ENCODE measurements around the gene VPS18.
"Not testable (repeated sequence)": the region's sequence is repeated elsewhere in the genome, so short reads cannot be mapped to it uniquely, and the experiment has no call there.

The VPS18 gene, protein sequence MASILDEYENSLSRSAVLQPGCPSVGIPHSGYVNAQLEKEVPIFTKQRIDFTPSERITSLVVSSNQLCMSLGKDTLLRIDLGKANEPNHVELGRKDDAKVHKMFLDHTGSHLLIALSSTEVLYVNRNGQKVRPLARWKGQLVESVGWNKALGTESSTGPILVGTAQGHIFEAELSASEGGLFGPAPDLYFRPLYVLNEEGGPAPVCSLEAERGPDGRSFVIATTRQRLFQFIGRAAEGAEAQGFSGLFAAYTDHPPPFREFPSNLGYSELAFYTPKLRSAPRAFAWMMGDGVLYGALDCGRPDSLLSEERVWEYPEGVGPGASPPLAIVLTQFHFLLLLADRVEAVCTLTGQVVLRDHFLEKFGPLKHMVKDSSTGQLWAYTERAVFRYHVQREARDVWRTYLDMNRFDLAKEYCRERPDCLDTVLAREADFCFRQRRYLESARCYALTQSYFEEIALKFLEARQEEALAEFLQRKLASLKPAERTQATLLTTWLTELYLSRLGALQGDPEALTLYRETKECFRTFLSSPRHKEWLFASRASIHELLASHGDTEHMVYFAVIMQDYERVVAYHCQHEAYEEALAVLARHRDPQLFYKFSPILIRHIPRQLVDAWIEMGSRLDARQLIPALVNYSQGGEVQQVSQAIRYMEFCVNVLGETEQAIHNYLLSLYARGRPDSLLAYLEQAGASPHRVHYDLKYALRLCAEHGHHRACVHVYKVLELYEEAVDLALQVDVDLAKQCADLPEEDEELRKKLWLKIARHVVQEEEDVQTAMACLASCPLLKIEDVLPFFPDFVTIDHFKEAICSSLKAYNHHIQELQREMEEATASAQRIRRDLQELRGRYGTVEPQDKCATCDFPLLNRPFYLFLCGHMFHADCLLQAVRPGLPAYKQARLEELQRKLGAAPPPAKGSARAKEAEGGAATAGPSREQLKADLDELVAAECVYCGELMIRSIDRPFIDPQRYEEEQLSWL

DNA sequence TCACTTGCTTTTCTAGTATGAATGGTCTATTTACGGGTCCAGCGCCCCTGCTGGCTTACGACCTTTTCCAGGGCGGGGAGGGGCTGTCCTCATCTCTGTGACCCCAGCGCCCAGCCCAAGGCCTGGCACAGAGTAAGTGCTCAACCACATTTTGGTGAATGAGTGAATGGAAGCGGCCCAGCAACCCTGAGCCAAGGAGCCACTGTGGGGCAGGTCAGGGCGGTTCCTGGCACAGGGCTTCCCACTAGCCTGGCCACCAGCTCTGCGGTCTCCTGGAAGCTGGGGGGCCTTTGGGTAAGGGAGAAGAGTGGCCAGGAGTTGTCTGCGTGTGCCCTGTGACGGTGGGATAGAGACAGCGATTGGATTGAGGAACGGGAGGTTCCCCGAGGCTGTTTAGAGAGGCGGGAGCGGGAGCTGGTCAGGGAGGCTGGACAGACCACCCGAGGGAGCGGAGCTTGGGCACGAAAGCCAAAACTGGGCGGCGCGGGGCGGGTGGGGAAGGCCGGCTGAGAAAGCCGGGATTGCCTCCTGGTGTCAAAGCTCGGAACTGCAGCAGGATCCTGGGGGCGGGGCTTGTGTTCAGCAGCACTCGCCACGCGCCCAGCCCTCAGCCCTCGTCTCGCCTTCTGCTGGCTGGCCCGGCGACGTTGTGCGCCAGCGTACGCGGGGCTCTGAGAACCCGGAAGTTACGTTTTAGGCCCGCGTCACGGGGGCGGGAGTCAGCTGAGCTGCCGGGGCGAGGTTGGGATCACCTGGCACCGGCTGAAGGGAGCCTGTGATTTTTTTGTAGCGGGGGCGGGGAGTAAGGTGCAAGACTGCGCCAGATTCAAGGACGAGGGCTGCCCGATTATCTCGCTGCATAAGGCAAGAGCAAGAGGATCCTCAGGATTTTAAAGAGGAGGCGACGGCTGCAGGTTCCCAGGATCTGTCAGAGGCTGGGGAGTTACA, at the start of gene VPS18:
Gene VPS18, plus strand, starts transcription at position 718 of the 948 bp plus-strand sequence. CDS start 319 bp downstream, outside the sequence.
- DNase-seq (ENCODE audit: low spot score), result peak; percentile 99

- no peak for DNase-seq (ENCODE audit: low spot score)
Observed at GRCh38 chr15:40844696-40845030, 49.6 kb upstream of the VPS18 start.

- no peak for DNase-seq (ENCODE audit: low spot score)
Observed at GRCh38 chr15:40845036-40845435, 49.2 kb upstream of the VPS18 start.

DNA sequence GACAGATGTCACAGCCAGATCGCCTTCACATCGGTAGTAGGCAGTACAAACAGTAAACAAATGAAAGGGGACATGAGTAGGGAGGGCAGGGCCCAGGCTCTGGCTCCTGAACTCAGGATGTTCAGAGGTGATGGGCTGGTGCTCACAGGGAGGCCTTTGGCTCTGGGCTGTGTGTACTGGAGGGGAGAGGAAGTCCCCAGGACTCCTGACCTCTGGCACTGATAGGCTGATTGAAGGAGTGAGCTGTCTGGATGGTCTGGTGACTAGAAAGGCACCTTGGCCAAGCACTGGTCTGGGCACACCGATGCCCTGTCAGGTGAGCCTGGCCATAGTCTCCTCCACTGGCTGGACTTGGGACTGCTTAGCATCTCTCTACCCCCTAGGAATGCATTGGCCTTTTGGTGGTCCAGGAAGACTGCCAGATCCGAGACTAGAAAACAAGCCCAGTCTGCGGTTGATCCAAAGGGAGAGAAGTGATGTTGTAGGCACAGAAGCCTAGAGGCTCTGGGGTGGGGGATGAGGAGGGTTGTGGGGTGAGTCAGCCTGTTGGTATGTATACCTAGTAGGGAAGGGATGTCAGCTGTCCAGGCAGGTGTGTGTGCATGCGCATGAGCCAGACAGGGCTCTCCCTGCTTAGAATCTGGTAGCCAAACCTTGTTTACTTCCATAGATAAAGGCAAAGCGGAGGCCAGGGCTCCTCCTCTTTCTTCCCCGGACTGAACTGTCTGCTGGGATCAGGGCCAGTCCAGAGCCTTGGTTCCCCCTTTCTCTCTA, 48.6 kb upstream of the VPS18 start:
- DNase-seq (ENCODE audit: low spot score), result no peak

DNA sequence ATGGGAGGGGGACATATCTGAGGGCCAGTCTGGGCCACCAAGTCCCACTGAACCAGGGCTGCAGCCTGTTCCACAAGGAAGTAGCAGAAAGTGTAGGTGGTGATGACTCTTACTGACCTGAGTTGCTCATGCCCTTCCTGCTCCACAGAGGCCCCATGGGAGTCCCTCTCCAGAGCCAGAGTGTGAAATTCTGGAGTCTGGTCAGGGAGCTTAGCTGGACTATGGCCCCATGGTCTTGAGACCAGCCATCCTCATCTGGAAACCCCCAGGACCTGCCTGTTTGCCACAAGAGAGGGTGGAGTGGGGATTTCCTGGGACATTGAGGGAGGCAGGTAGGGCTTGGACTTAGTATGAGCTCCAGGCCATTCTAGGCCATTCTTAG, 47.4 kb upstream of the VPS18 start:
- DNase-seq (ENCODE audit: low spot score), result no peak

DNA sequence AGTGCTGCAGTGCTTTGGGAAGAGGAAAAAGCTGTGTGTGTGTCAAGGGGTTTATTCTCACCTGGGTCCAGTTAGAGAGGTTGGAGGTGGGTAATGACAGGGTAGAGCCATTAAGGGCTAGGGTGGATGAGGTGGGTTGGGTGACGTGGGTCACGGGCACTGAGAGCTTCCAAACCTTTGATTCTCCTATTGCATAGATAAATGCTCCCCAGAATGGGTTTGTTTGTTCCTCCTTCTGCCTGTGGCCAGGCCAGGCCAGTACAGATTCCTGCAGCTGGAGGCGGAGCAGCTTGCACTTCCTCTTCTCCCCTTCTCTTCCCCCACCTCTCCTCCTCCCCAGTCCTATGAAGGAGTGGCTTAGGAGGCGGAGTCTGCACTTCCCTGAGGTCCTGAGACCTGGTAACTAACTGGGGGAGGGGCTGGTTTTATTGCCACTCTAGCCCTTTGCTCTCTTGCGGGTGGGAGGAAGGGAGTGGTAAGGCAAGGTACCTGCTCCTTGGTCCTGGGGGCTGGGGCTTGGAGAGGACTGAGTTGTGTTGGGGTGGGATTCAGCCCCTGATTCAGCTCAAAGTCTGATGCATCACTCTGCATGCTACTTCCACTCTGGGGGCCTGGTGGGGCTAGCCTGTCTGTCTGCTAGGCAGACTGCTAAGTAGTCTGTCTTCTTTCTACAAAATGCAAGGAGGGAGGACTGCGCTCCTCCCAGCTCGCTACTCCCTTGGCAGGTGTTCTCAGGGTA, 46.9 kb upstream of the VPS18 start:
- peak; percentile 77 for DNase-seq (ENCODE audit: low spot score)

GRCh38 chr15:40850576-40851112, 43.6 kb upstream of the VPS18 start:
- no peak for DNase-seq (ENCODE audit: low spot score)

DNA sequence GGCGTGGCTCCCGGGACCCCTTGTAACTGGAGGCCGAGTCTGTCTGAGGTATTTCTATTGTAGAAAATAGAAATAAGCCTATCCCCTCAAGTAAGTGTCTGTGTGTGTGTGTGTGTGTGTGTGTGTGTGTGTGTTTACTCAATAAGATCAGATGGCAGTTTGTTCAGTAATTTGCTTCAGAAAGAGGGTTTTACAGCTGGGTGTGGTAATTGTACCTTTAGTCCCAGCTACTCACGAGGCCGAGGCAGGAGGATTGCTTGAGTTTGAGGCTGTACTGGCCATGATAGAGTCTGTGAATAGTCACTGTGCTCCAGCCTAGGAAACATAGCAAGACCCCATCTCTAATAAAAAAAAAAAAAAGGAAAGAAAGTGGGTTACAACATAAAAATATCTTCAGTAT, 41.7 kb upstream of the VPS18 start:
- DNase-seq (ENCODE audit: low spot score), result no peak

- no peak for DNase-seq (ENCODE audit: low spot score)
Observed at GRCh38 chr15:40853241-40853890, 40.9 kb upstream of the VPS18 start.

DNA sequence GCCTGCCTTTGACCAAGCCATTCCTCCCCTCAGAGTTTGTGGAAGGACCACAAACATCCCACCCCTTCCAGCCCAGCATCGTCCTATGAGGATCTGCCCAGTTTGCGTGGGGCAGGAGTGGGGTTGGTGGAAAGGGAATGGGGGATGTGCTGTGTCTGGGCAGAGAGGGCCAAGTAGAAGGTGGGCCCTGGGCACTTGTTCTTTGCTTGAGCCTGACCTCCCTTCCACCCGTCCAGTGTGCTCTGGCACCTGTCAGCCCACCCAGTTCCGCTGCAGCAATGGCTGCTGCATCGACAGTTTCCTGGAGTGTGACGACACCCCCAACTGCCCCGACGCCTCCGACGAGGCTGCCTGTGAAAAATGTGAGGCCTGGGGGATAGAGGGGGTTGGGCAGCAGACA, 40.1 kb upstream of the VPS18 start:
- DNase-seq (ENCODE audit: low spot score), result no peak

- no peak for DNase-seq (ENCODE audit: low spot score)
Observed at GRCh38 chr15:40855706-40856234, 38.5 kb upstream of the VPS18 start.

- no peak for DNase-seq (ENCODE audit: low spot score)
Observed at GRCh38 chr15:40856746-40857145, 37.5 kb upstream of the VPS18 start.

DNA sequence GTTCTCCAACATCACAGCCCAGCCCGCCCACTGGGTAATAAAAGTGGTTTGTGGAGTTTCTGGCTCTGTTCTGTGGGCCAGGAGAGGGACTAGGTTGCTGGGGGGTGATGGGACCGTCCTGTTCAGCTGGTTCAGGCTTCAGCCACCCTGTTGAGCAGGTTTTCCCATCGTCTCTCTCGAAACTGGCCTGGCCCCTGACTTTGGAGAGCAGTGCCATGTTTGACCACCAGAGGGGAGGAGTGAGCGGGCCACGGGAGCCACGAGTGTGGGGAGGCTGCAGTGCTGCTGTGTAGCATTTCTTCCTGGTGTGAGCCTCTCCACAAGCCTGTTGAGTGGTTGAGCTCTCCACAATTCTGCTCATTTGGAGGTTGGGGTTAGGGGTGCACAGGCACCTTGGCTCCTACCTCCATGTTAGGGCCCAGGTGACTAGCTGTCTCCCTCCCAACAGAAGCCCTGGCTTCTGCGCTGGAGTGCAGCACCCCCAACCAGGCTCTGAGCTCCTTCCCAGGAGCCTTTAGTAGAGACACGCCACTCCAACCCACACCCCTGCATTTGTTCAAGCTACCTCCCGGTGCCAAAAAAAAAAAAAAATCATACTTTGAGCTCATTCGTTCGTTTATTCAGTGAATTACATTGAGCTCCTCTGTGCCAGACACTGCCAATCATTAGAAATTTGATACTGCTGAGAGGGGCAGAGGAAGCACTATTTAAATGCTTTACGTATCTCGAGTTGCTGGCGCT, 36.5 kb upstream of the VPS18 start:
- peak; percentile 69 for DNase-seq (ENCODE audit: low spot score)

DNA sequence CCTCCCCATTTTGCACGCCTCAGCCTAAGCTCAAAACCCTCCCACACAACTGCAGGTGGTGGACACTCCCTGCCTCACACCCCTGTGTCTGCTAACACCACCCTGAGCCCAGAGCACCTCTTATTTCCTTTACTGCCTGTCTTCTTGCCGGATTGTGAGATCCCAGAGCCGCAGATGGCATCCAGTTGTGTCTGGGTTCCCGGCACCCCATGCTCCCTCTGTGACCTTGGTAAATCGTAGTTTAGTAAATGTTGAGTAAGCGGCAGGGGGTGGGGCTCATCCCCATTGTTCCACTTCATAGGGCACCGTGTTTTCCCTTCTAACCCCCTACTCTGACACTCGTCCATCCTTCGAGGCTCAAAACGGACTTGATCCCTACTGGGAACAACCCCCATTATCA, 35.5 kb upstream of the VPS18 start:
- DNase-seq (ENCODE audit: low spot score), result no peak

GRCh38 chr15:40859206-40859851, 34.9 kb upstream of the VPS18 start:
- peak; percentile 51 for DNase-seq (ENCODE audit: low spot score)

DNA sequence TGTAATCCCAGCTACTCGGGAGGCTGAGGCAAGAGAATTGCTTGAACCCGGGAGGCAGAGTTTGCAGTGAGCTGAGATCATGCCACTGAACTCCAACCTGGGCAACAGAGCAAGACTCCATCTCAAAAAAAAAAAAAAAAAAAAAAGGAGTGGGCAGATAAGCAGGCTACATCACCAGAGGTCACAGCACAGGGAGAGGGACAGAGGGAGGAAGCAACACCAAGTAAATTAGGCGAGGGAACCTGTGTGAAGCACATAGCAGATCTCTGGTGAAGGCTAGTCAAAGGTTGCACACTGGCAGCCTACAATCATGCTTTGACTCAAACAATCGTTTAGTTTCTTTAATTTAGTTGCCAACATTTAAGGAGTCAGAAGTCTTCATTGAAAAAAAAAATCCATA, 33.1 kb upstream of the VPS18 start:
- not testable (repeated sequence) for DNase-seq (ENCODE audit: low spot score)

- no peak for DNase-seq (ENCODE audit: low spot score)
Observed at GRCh38 chr15:40863660-40864270, 30.5 kb upstream of the VPS18 start.

DNA sequence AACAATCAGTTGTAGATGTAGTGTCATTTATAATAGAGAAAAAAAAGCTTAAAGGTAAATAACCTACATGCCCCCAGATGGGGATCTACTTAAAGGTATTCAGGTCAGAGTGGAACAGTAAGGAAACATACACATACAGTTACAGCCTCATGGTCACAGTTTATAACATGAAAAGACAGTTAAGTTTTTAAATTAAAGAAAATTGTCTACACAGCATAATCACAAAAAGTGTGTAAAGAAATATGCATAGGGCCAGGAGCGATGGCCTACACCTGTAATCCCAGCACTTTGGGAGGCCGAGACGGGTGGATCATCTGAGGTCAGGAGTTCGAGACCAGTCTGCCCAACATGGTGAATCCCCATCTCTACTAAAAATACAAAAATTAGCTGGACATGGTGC, 27.1 kb upstream of the VPS18 start:
- DNase-seq (ENCODE audit: low spot score), result no peak
